Measurements from ENCODE around the gene ANKS1B.

Gene ANKS1B

GRCh38 chr12:99959549-99960170, 25.1 kb downstream of the ANKS1B start:
- DNase-seq (ENCODE audit: low spot score) = no peak

GRCh38 chr12:99957866-99958466, 26.8 kb downstream of the ANKS1B start:
- DNase-seq (ENCODE audit: low spot score) = no peak

- no peak for DNase-seq (ENCODE audit: low spot score)
Measured at GRCh38 chr12:99954724-99955123, 30.0 kb downstream of the ANKS1B start.

GRCh38 chr12:99948370-99948769, 36.4 kb downstream of the ANKS1B start:
- no peak for DNase-seq (ENCODE audit: low spot score)

- no peak for DNase-seq (ENCODE audit: low spot score)
Measured at GRCh38 chr12:99946131-99946530, 38.6 kb downstream of the ANKS1B start.

- DNase-seq (ENCODE audit: low spot score) = no peak
Measured at GRCh38 chr12:99935608-99936007, 49.1 kb downstream of the ANKS1B start.

DNA sequence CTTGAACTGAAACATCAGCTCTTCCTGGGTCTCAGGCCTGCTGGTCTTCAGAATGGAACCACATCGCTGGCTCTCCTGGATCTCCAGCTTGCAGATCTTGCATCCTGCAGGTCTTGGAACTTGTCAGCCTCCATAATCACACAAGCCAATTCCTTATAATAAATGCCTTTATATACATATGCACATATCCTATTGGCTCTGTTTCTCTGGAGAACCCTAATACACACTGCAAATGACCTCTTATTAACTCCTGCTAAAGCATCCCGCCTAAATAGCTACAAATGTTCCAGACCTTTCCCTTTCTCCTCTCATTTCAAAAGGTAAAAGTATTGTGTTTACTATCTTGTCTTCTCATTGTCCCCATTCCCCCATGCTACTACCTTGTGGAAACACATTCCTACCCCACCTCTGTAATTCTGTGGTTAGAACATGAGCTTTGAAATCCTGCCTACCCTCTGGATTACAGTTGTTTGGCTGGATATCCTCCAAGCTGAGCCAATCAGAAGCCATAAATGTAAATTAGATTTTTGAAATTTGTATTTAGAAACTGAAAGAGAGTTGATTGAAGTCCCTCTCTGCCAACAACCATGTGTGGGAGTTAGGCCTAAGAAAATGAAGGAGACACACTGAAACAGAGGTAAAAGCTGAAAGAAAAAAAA, 58.1 kb downstream of the ANKS1B start:
- DNase-seq (ENCODE audit: low spot score) = no peak

- no peak for DNase-seq (ENCODE audit: low spot score)
Measured at GRCh38 chr12:99920353-99920960, 64.3 kb downstream of the ANKS1B start.

- no peak for DNase-seq (ENCODE audit: low spot score)
Measured at GRCh38 chr12:99917711-99918402, 66.9 kb downstream of the ANKS1B start.

- no peak for DNase-seq (ENCODE audit: low spot score)
Measured at GRCh38 chr12:99916555-99916954, 68.2 kb downstream of the ANKS1B start.

DNA sequence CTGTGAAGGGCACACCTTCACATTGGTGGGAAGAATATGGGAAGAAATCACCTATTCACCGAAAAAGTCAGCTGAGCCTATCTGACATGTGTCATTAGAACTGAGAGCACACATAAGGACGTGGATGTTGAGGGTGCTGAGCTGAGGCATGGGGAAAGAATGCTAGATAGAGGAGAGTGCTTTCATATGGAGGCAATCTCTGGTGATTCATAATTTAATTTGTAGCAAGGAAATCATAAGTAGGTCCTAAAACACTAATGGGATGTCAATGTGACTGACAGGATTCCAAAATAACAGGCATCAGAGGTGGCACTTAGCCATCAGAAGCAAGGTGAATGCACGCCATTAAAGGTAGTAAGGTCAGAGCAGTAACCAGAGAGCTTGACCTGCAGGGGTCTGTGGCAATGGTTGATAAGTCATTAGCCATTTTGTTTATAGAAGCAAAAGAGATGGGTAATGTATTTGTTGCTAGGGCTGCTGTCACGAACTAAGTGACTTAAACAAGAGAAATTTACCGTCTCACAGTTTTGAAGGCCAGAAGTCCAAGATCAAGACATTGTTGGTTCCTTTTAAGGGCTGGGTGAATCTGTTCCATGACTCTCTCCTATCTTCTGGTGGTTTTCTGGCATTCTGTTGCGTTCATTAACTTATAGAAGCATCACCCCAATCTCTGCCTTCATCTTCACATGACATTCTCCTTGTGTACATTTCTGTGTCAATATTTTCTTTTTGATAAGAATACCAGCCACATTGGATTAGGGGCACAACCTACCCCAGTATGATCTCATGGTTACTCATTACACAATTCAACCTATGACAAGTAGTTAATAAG, 69.3 kb downstream of the ANKS1B start:
- no peak for DNase-seq (ENCODE audit: low spot score)

- DNase-seq (ENCODE audit: low spot score) = no peak
Measured at GRCh38 chr12:99914206-99914605, 70.5 kb downstream of the ANKS1B start.

- no peak for DNase-seq (ENCODE audit: low spot score)
Measured at GRCh38 chr12:99911967-99912366, 72.8 kb downstream of the ANKS1B start.

DNA sequence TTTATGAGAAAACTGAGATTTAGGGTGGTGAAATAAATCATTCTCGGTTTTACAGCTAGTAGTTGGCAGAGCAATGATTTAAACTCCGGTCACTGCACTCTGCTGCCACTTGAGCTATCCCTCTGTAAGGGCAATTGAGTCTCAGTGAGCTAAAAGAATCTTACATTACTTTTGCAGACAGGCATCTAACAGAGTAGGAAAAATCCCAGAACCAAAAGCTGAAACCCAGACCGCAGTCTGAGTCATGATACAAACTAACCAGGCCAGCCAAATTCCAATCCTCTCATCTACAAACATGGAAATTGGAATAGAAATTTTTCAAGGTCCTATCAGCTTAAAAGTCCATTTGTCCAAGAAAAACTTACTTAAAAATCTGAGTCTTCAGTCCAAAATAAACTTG, 73.7 kb downstream of the ANKS1B start:
- DNase-seq (ENCODE audit: low spot score) = peak; percentile 32

DNA sequence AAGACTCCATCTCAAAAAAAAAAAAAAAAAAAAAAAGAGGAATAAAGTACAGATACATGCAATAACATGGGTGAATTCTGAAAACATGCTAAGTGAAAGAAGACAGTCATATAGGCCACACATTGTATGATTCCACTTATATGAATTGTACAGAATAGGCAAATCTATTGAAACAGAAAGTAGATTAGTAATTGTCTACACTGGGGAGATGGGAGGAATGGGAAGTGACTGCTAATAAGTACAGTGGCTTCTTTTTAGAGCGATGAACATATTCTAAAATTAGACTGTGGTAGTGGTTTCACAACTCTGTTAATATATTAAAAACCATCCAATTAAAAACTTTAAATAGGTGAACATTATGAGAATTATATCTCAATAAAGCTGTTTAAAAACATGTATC, 74.4 kb downstream of the ANKS1B start:
- DNase-seq (ENCODE audit: low spot score) = no peak

- no peak for DNase-seq (ENCODE audit: low spot score)
Measured at GRCh38 chr12:99906786-99907579, 77.8 kb downstream of the ANKS1B start.

DNA sequence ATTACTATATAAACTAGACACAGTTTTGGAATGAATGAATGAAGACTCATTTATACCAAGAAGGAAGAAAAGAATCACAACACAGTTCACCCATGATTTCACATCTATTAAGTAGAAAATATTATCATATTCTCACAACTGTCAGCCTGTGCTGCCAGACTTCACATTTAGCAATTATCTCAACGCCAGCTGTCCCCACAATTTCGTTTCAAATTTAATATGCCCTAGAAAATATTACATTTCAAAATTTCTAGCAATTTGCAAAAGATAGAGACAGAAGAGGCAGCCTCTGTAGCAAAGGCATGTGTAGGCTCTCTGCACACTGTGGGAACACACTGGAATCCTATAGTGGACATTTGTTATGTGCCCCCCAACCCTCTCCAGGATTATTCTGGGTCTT, 83.6 kb downstream of the ANKS1B start:
- DNase-seq (ENCODE audit: low spot score) = no peak

GRCh38 chr12:99898645-99899044, 86.1 kb downstream of the ANKS1B start:
- no peak for DNase-seq (ENCODE audit: low spot score)

DNA sequence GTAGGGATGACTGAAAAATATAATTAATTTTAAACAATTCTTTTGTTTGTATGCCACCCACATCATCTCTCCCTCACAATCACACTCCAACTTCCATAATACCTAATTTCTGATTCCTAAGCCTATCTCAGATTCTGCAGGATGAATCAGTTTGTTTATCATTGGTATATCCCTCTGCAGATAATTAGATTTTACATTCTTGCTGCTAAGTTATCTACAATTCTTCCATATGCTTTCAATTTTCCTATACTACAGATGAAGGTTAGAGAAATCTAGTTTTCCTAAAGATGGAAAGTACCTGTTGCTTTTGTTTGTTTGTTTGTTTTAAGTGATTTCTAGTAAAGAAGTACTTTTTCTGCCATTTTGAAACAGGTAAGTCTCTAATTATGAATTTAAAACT, 105.3 kb downstream of the ANKS1B start:
- no peak for DNase-seq (ENCODE audit: low spot score)

- no peak for DNase-seq (ENCODE audit: low spot score)
Measured at GRCh38 chr12:99875081-99875480, 109.7 kb downstream of the ANKS1B start.

GRCh38 chr12:99870085-99870484, 114.7 kb downstream of the ANKS1B start:
- no peak for DNase-seq (ENCODE audit: low spot score)
